C4-2B (cell line): ENCODE measurements around the gene CENATAC.

Experiments
- H3K27ac ChIP-seq: fragments of 450-650 bp; 2 replicates; pipeline ENCODE4 v1.5.1; 2017
- ZFX ChIP-seq: fragments of 450-650 bp; IDR thresholded peaks from 2 replicates; pipeline ENCODE4 v1.6.1; 2017
- TF ChIP-seq, protein P1 (sequence below): fragments of 450-650 bp; conservative IDR thresholded peaks from 2 replicates; pipeline ENCODE4 v1.5.1; 2017; ENCODE audit warnings: mild to moderate bottlenecking

Gene CENATAC

DNA sequence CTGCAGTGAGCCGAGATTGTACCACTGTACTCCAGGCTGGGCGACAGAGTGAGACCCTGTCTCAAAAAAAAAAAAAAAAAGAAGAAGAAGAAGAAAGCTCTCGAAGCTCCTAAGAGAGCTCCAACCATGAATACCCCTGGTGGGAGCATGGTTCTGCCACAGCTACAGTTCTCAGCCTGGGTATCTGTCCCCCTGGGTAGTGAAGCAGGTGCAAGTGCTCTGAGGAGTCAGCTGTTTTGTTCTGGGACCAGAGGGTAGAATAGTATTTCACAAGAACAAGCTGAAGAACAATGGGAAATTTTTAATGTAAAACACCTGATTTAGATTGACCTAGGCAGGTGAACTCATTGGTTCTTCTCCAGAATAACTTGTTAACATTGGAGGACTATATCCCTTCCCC lies 63.3 kb downstream of the CENATAC start:
- no peak overlapping the region for H3K27ac ChIP-seq
- TF ChIP-seq, protein P1, sequence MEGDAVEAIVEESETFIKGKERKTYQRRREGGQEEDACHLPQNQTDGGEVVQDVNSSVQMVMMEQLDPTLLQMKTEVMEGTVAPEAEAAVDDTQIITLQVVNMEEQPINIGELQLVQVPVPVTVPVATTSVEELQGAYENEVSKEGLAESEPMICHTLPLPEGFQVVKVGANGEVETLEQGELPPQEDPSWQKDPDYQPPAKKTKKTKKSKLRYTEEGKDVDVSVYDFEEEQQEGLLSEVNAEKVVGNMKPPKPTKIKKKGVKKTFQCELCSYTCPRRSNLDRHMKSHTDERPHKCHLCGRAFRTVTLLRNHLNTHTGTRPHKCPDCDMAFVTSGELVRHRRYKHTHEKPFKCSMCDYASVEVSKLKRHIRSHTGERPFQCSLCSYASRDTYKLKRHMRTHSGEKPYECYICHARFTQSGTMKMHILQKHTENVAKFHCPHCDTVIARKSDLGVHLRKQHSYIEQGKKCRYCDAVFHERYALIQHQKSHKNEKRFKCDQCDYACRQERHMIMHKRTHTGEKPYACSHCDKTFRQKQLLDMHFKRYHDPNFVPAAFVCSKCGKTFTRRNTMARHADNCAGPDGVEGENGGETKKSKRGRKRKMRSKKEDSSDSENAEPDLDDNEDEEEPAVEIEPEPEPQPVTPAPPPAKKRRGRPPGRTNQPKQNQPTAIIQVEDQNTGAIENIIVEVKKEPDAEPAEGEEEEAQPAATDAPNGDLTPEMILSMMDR, result no peak
- no peak for TF ChIP-seq ZFX

DNA sequence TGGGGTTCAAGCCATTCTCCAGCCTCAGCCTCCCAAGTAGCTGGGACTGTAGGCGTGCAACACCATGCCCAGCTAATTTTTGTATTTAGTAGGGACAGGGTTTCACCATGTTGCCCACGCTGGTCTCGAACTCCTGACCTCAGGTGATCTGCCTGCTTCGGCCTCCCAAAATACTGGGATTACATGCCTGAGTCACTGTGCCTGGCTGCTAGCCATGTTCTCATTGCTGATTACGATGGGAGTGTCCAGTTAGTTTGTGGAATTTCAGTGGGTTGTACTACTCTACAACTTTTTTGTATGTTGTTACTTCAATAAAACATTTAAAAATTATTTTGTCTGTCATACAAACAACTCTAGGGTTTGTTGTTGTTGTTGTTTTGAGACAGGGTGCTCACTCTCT lies 64.8 kb downstream of the CENATAC start:
- TF ChIP-seq ZFX, result no peak
- TF ChIP-seq, protein P1, result no peak
- H3K27ac ChIP-seq, result 0 out of 2 replicates have a peak overlapping the region, but pooled peaks have one; percentile 3

DNA sequence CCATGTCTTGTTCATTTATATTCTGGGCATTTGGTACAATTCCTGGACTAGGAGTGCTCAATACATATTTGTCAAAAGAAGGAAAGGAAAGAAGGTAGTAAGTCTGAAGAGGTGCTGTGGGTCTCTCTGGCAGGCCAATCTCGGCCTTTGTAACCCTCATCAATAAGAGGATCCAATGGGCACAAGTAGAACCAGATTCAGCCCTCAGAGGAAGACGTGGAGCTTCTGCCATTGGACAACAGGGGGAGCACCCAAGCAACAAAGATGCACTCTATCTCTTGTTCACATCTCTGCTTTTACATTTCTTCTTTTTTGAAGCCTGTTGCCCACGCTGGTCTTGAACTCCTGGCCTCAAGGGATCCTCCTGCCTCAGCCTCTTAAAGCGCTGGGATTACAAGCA lies 67.4 kb downstream of the CENATAC start:
- TF ChIP-seq, protein P1, result no peak; the same call in 1 of the 2 replicates
- no peak for TF ChIP-seq ZFX
- H3K27ac ChIP-seq, result no peak overlapping the region
